Esophagus muscularis mucosa (tissue), 3 donors: Measurements from ENCODE around the gene RUNX1.

ENCODE experiments used
- POLR2A ChIP-seq: fragments of 450-650 bp; IDR thresholded peaks from one replicate; pipeline ENCODE4 v1.6.1; 2017; ENCODE audit warnings: antibody characterized with exemption, moderate library complexity, mild to moderate bottlenecking, low read depth
- POLR2AphosphoS5 ChIP-seq, 2 donors: sonication (generic); formaldehyde crosslinking; IDR thresholded peaks; one replicate each; pipeline ENCODE4 v1.6.1; 2017; ENCODE audit warnings: antibody characterized with exemption in 2 of 2
- TF ChIP-seq, protein P1 (sequence below), 3 experiments: fragments of 200-600 bp in 2 of 3; fragments of 450-650 bp in 1 of 3; sonication (generic) in 2 of 3; IDR thresholded peaks; one replicate each; pipeline ENCODE4 v1.5.1; 2017 to 2019; ENCODE audit warnings: antibody characterized with exemption in 3 of 3, mild to moderate bottlenecking in 2 of 3, moderate library complexity in 1 of 3

GRCh38 chr21:34889676-34890469 is 159.2 kb downstream of the RUNX1 start:
- TF ChIP-seq, protein P1, sequence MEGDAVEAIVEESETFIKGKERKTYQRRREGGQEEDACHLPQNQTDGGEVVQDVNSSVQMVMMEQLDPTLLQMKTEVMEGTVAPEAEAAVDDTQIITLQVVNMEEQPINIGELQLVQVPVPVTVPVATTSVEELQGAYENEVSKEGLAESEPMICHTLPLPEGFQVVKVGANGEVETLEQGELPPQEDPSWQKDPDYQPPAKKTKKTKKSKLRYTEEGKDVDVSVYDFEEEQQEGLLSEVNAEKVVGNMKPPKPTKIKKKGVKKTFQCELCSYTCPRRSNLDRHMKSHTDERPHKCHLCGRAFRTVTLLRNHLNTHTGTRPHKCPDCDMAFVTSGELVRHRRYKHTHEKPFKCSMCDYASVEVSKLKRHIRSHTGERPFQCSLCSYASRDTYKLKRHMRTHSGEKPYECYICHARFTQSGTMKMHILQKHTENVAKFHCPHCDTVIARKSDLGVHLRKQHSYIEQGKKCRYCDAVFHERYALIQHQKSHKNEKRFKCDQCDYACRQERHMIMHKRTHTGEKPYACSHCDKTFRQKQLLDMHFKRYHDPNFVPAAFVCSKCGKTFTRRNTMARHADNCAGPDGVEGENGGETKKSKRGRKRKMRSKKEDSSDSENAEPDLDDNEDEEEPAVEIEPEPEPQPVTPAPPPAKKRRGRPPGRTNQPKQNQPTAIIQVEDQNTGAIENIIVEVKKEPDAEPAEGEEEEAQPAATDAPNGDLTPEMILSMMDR (IDR thresholded peaks at IDR 0.05), result peak; percentile 72 to 92 (median 80)
- no peak for TF ChIP-seq POLR2A
- TF ChIP-seq POLR2AphosphoS5 (IDR thresholded peaks at IDR 0.05), result no peak
